Mesodermal cell (in vitro differentiated cells): ENCODE results near the gene GALK1.
A peak's percentile ranks its signal among the peaks of the same experiment; 100 is the strongest.

Experiments
- H3K27ac ChIP-seq: 2 replicates; pipeline ENCODE4 v1.7.0; 2013; ENCODE audit warnings: mild to moderate bottlenecking, low read depth, low read length, moderate library complexity; ENCODE audit not compliant: severe bottlenecking
- H3K36me3 ChIP-seq: 2 replicates; pipeline ENCODE4 v1.7.1; 2013; ENCODE audit warnings: mild to moderate bottlenecking, low read length, moderate library complexity; ENCODE audit not compliant: control insufficient read depth, insufficient read depth
- H3K4me1 ChIP-seq: one replicate; pipeline ENCODE4 v1.7.1; 2013; ENCODE audit warnings: mild to moderate bottlenecking, low read length; ENCODE audit not compliant: insufficient read depth, control insufficient read depth, poor library complexity, severe bottlenecking
- H3K4me3 ChIP-seq: 2 replicates; pipeline ENCODE4 v1.7.0; 2013; ENCODE audit warnings: low read length, control low read depth, mild to moderate bottlenecking; ENCODE audit not compliant: insufficient read depth, poor library complexity, severe bottlenecking; ENCODE audit errors: extremely low read depth
- H3K9me3 ChIP-seq: 2 replicates; pipeline ENCODE4 v1.7.1; 2013; ENCODE audit warnings: mild to moderate bottlenecking, low read length, moderate library complexity; ENCODE audit not compliant: control insufficient read depth
- WGBS, 2 experiments: methylation state at CpG; one replicate each; pipeline ENCODE4 v1.1.5; 2013; ENCODE audit warnings: missing lambda C conversion rate in 2 of 2; ENCODE audit not compliant: insufficient coverage in 2 of 2; 5-methylcytosine and 5-hydroxymethylcytosine counted together

GALK1 gene

GRCh38 chr17:75808549-75808904 lies 43.5 kb upstream of the GALK1 start:
- WGBS, 2 experiments, result 92 to 93% methylated on average over 3 to 4 of the region's 4 CpGs
- Histone ChIP-seq H3K4me3 (no peak overlapping the region), H3K9me3 (no peaks in the 10 kb centered on the region), H3K4me1 (no peaks in the 10 kb centered on the region), H3K36me3 (peaks cover 34% of the 10 kb centered on the region), H3K27ac (no peak overlapping the region)

DNA sequence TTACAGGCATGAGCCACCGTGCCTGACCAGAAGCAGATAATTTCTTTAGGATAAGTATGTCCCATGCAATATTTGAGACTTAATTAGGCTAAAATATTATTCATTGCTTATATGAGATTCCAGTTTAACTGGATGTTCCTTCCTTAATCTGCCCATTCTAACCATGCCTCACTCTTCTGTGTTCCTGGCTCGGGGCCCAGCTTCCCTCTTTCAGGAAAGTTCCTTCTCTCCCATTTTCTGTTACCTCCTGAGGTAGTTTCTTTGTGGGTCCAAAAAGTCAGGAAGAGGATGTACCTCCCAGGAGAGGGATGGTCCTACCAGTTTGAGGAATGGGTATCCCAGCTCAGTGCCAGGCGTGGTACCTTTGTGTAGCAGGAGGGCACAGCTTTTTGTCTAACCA lies 42.9 kb upstream of the GALK1 start:
- H3K9me3 ChIP-seq, result no peaks in the 10 kb centered on the region
- H3K4me3 ChIP-seq, result no peak overlapping the region
- peaks cover 27% of the 10 kb centered on the region for H3K36me3 ChIP-seq
- H3K27ac ChIP-seq, result no peak overlapping the region
- 83 to 100% methylated on average over 1 to 2 of the region's 3 CpGs for WGBS, 2 experiments
- no peaks in the 10 kb centered on the region for H3K4me1 ChIP-seq

DNA sequence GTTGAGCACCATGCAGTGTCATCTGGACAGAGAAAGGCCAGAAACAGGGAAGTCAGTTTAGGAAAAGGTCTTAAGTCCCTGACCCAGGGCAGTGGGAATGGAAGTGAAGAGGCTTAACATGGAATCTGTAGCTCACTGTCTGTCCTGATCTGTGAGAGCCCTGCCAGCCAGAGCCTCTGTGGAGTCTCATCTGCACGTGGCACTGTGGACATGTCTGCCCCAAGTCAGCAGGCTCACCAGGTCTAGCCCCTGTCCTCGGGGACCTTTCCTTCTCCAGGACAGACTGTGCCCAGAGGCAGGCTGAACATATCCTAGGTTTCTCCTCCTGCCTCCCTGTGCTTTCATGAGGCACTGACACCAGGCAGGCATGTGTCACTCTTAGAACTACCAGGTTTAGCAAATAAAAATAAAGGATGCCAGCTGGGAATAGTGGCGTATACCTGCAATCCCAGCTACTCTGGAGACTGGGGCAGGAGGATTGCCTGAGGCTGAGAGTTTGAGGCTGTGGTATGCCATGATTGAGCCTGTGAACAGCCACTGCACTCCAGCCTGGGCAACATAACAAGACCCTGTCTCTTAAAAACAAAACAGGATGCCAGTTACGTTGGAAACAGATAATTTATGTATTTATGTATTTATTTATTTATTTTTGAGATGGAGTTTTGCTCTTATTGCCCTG lies 42.0 kb upstream of the GALK1 start:
- Histone ChIP-seq H3K27ac (no peak overlapping the region), H3K36me3 (peaks cover 26% of the 10 kb centered on the region), H3K9me3 (no peaks in the 10 kb centered on the region), H3K4me1 (no peaks in the 10 kb centered on the region), H3K4me3 (no peak overlapping the region)
- WGBS, 2 experiments, result 94 to 100% methylated on average over 2 to 3 of the region's 4 CpGs

- peaks cover 25% of the 10 kb centered on the region for H3K36me3 ChIP-seq
- no peak overlapping the region for H3K27ac ChIP-seq
- no CpG with 5 or more reads among the region's 1 CpG for WGBS, 2 experiments
- H3K4me3 ChIP-seq, result no peak overlapping the region
- H3K4me1 ChIP-seq, result no peaks in the 10 kb centered on the region
- no peaks in the 10 kb centered on the region for H3K9me3 ChIP-seq
Measured at GRCh38 chr17:75803883-75804282, 38.9 kb upstream of the GALK1 start.

- peaks cover 67% of the 10 kb centered on the region for H3K36me3 ChIP-seq
- no peak overlapping the region for H3K4me3 ChIP-seq
- H3K4me1 ChIP-seq, result no peaks in the 10 kb centered on the region
- 89 to 95% methylated on average over 3 of the region's 4 CpGs for WGBS, 2 experiments
- no peak overlapping the region for H3K27ac ChIP-seq
- no peaks in the 10 kb centered on the region for H3K9me3 ChIP-seq
Measured at GRCh38 chr17:75799402-75799801, 34.4 kb upstream of the GALK1 start.

DNA sequence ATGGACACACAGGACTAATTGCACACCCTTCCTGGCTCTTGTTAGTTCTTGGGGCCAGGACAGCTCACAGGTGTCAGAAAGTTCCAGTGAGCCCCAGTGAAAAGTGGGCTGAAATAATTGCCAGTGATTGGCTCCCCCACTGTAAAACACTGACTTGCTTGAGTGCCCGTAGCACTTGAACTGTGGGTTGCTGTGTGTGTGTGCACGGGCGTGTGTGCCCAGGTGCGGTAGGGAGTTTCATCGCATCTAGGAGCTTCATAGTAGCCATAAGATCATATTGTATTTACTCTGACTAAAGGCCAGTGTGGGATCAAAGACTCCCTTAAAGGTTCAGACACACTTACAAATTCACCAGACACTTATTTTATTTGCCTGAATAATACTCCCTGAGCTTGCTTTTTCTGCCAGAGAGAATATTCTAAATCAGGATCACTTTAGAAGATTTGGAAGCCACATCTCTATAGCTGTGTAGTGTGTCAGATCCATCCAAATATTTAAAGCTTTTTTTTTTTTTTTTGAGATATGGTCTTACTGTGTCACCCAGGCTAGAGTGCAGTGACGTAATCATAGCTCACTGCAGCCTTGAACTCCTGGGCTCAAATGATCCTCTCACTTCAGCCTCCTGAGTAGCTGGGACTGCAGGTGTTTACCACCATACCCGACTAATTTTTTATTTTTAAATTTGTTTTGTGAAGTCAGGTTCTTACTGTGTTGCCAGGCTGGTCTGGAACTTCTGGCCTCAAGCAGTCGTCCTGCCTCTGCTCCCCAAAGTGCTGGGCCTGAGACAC lies 31.0 kb upstream of the GALK1 start:
- 87 to 100% methylated on average over 3 of the region's 8 CpGs for WGBS, 2 experiments
- Histone ChIP-seq H3K27ac (no peak overlapping the region), H3K9me3 (no peaks in the 10 kb centered on the region), H3K4me1 (no peaks in the 10 kb centered on the region), H3K36me3 (peaks cover 88% of the 10 kb centered on the region), H3K4me3 (no peak overlapping the region)

DNA sequence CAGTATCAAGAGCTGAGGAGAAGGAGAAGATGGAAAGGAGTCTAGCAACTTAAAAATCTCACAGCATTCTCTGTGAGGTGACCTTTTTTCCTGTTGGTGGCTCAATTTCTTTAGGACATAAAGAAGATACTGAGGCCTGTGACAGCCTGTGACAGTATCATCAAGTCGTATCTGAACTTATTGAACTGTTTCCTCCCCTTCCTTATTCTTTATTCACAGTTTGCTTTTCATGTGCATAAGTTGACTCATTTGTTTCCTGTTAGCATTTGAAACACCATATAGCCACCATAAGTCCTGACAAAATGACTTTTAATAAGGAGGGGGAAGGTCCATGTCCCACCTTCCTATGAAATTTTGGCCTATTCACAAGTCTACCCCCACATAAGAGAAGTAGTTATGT lies 28.5 kb upstream of the GALK1 start:
- Histone ChIP-seq H3K9me3 (no peaks in the 10 kb centered on the region), H3K4me3 (no peak overlapping the region), H3K36me3 (peaks cover 81% of the 10 kb centered on the region), H3K27ac (no peak overlapping the region), H3K4me1 (no peaks in the 10 kb centered on the region)
- 100% methylated on average over 1 of the region's 1 CpG; no CpG with 5 or more reads in 1 of the 2 experiments for WGBS, 2 experiments

GRCh38 chr17:75791254-75791653 lies 26.3 kb upstream of the GALK1 start:
- Histone ChIP-seq H3K27ac (no peak overlapping the region), H3K4me3 (no peak overlapping the region), H3K36me3 (peaks cover 63% of the 10 kb centered on the region), H3K9me3 (no peaks in the 10 kb centered on the region), H3K4me1 (peaks cover 6% of the 10 kb centered on the region)
- 100% methylated on average over 2 of the region's 6 CpGs; no CpG with 5 or more reads in 1 of the 2 experiments for WGBS, 2 experiments

GRCh38 chr17:75785016-75785890 lies 20.3 kb upstream of the GALK1 start:
- H3K4me3 ChIP-seq, result peak overlapping the region; percentile 48
- H3K36me3 ChIP-seq, result peaks cover 8% of the 10 kb centered on the region
- 13 to 18% methylated on average over 17 to 26 of the region's 43 CpGs for WGBS, 2 experiments
- peak overlapping the region; percentile 100 for H3K27ac ChIP-seq
- H3K4me1 ChIP-seq, result peaks cover 16% of the 10 kb centered on the region
- no peaks in the 10 kb centered on the region for H3K9me3 ChIP-seq

DNA sequence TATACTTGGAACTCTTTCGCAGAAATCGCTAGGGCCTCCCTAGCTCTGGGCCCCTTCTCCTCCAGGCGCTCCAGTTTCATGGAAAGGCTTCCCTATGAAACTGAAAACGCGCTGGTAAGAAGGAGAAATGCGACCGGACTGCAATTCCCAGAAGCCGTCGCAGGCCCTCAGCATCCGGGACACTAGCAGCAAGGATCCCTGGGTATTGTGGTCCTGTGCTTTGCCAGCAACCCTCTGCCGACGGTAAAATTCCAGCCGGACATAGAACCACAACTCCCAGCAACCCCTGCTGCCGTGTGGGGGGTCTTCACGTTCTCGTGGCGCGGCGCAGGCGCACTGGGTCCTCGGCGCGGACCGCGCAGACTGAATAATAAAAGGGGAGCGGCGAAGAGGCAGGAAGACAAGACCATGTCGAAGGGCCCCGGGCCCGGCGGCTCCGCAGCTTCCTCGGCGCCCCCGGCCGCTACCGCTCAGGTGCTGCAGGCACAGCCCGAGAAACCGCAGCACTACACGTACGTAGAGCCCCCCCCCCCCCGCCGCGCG lies 19.6 kb upstream of the GALK1 start, which contains the start of gene UNK:
UNK (plus strand) TSS at position 334 of the 543 bp plus-strand sequence; CDS start at position 409, 75 bp downstream.
- Histone ChIP-seq H3K27ac (peak within 1 kb of the TSS; percentile 100), H3K9me3 (no peaks in the 10 kb centered on the region), H3K36me3 (peaks cover 3% of the 10 kb centered on the region), H3K4me1 (peaks cover 16% of the 10 kb centered on the region), H3K4me3 (peak within 1 kb of the TSS; percentile 48)
- 0 to 2% methylated on average over 38 to 40 of the region's 45 CpGs for WGBS, 2 experiments
